Liver (tissue), 9 donors: ENCODE data around the gene CHRNA9. TPM values are rescaled to one million over a fixed set of nuclear protein-coding genes. Genes with fewer than 3 reads are reported as not detected.

Source experiments
- DNase-seq: peaks from one replicate; pipeline ENCODE4 v3.0.0-alpha.2; 2017; ENCODE audit warnings: low spot score
- H3K27ac ChIP-seq, 2 donors: one replicate each; pipeline ENCODE4 v1.7.0; 2013; ENCODE audit warnings: inconsistent platforms in 2 of 2, low read length in 2 of 2, control low read depth in 1 of 2, low read depth in 1 of 2, mild to moderate bottlenecking in 1 of 2
- H3K27me3 ChIP-seq, 4 donors: one replicate each; pipeline versions ENCODE4 v1.6.1 to v1.7.0; 2013; ENCODE audit warnings: low read length in 3 of 4, inconsistent platforms in 1 of 4, mild to moderate bottlenecking in 1 of 4, moderate library complexity in 1 of 4; ENCODE audit not compliant: control insufficient read depth in 4 of 4, insufficient read depth in 4 of 4
- H3K36me3 ChIP-seq, 4 donors: one replicate each; pipeline versions ENCODE4 v1.6.1 to v1.7.0; 2013; ENCODE audit warnings: low read length in 3 of 4, mild to moderate bottlenecking in 3 of 4, low read depth in 1 of 4, moderate library complexity in 1 of 4; ENCODE audit not compliant: control insufficient read depth in 4 of 4, insufficient read depth in 3 of 4
- H3K4me1 ChIP-seq, 4 donors: one replicate each; pipeline versions ENCODE4 v1.6.1 to v1.7.0; 2013; ENCODE audit warnings: low read length in 3 of 4, mild to moderate bottlenecking in 3 of 4, moderate library complexity in 1 of 4; ENCODE audit not compliant: control insufficient read depth in 4 of 4, insufficient read depth in 4 of 4
- H3K4me3 ChIP-seq, 3 donors: one replicate each; pipeline versions ENCODE4 v1.6.1 to v1.7.0; 2013; ENCODE audit warnings: low read length in 3 of 3, control low read depth in 1 of 3, low read depth in 1 of 3, mild to moderate bottlenecking in 1 of 3
- H3K9ac ChIP-seq, 2 donors: one replicate each; pipeline ENCODE4 v1.7.0; 2013; ENCODE audit warnings: low read length in 2 of 2, mild to moderate bottlenecking in 2 of 2, moderate library complexity in 2 of 2, control low read depth in 1 of 2, low read depth in 1 of 2
- H3K9me3 ChIP-seq, 4 donors: one replicate each; pipeline versions ENCODE4 v1.6.1 to v1.7.0; 2013; ENCODE audit warnings: low read length in 3 of 4; ENCODE audit not compliant: control insufficient read depth in 4 of 4
- ATF3 ChIP-seq: IDR thresholded peaks from 2 replicates; pipeline ENCODE4 v1.6.1; 2016; ENCODE audit warnings: antibody characterized with exemption
- EGR1 ChIP-seq, 2 donors: IDR thresholded peaks; 2 replicates each; pipeline ENCODE4 v1.6.1; 2016 to 2018; ENCODE audit warnings: antibody characterized with exemption in 2 of 2, low read depth in 2 of 2
- FOXA1 ChIP-seq: IDR thresholded peaks from 2 replicates; pipeline ENCODE4 v1.6.1; 2016; ENCODE audit warnings: antibody characterized with exemption
- FOXA2 ChIP-seq: IDR thresholded peaks from 2 replicates; pipeline ENCODE4 v1.6.1; 2016; ENCODE audit warnings: antibody characterized with exemption
- GABPA ChIP-seq, 2 donors: IDR thresholded peaks in 1 of 2; conservative IDR thresholded peaks in 1 of 2; 2 replicates each; pipeline ENCODE4 v1.6.1; 2016; ENCODE audit warnings: antibody characterized with exemption in 2 of 2, mild to moderate bottlenecking in 1 of 2, moderate library complexity in 1 of 2
- HNF4A ChIP-seq, 2 donors: conservative IDR thresholded peaks; 2 replicates each; pipeline ENCODE4 v1.6.1; 2016; ENCODE audit warnings: antibody characterized with exemption in 2 of 2, mild to moderate bottlenecking in 2 of 2
- HNF4G ChIP-seq: IDR thresholded peaks from 2 replicates; pipeline ENCODE4 v1.6.1; 2016; ENCODE audit warnings: antibody characterized with exemption
- JUND ChIP-seq, 2 donors: IDR thresholded peaks; 2 replicates each; pipeline ENCODE4 v1.6.1; 2016; ENCODE audit warnings: antibody characterized with exemption in 2 of 2
- MAX ChIP-seq: IDR thresholded peaks from 2 replicates; pipeline ENCODE4 v1.6.1; 2016; ENCODE audit warnings: antibody characterized with exemption
- NR2F2 ChIP-seq: IDR thresholded peaks from 2 replicates; pipeline ENCODE4 v1.6.1; 2016; ENCODE audit warnings: antibody characterized with exemption
- RAD21 ChIP-seq, 2 donors: IDR thresholded peaks; 2 replicates each; pipeline ENCODE4 v1.6.1; 2016; ENCODE audit warnings: antibody characterized with exemption in 2 of 2, mild to moderate bottlenecking in 2 of 2
- RXRA ChIP-seq, 2 donors: IDR thresholded peaks; 2 replicates each; pipeline ENCODE4 v1.6.1; 2017 to 2018; ENCODE audit warnings: antibody characterized with exemption in 2 of 2, mild to moderate bottlenecking in 1 of 2
- SP1 ChIP-seq: IDR thresholded peaks from 2 replicates; pipeline ENCODE4 v1.6.1; 2018; ENCODE audit warnings: antibody characterized with exemption, mild to moderate bottlenecking
- TAF1 ChIP-seq: conservative IDR thresholded peaks from 2 replicates; pipeline ENCODE4 v1.6.1; 2016; ENCODE audit warnings: antibody characterized with exemption, mild to moderate bottlenecking
- YY1 ChIP-seq: IDR thresholded peaks from 2 replicates; pipeline ENCODE4 v1.6.1; 2016; ENCODE audit warnings: antibody characterized with exemption, mild to moderate bottlenecking
- ZBTB33 ChIP-seq: IDR thresholded peaks from 2 replicates; pipeline ENCODE4 v1.6.1; 2016; ENCODE audit warnings: antibody characterized with exemption
- WGBS: extraction: QIAGEN DNeasy Blood & Tissue Kit; methylation state at CpG from one replicate; pipeline ENCODE4 v1.1.7; 2013; 5-methylcytosine and 5-hydroxymethylcytosine counted together
- polyA plus RNA-seq, 2 donors: library from polyadenylated mRNA; stranded (reverse) in 1 of 2; unstranded in 1 of 2; fragments of 200-250 nt in 1 of 2; fragments of >200 nt in 1 of 2; fragmentation: Nextera tagmentation in 1 of 2; extraction: Ambion mirVana in 1 of 2; gene quantifications; one replicate each; pipeline versions ENCODE4 v1.2.1 to v1.2.3, GENCODE V29; 2013 to 2015
- total RNA-seq, 2 donors: library from RNA; depleted of rRNA; stranded (reverse); fragments of >200 nt; gene quantifications; one replicate each; pipeline ENCODE4 v1.2.3, GENCODE V29; 2014
- TF ChIP-seq, protein P1 (sequence below): fragments of 150-350 bp; IDR thresholded peaks from 2 replicates; pipeline ENCODE4 v1.5.1; 2017; ENCODE audit warnings: improper control_type of control experiment, low read depth, low read length; ENCODE audit not compliant: missing input control
- TF ChIP-seq, protein P2 (sequence below): IDR thresholded peaks from 2 replicates; pipeline ENCODE4 v1.6.1; 2016; ENCODE audit warnings: antibody characterized with exemption, mild to moderate bottlenecking
- donor health status: healthy.
- donor health status: healthy.
- donor health status: healthy.
- donor health status: healthy.
- donor health status: healthy.

The CHRNA9 gene
- total and polyA plus RNA-seq, 4 donors, result not detected

GRCh38 chr4:40323866-40324265 lies 11.3 kb upstream of the CHRNA9 start:
- no peak for DNase-seq
- 91% methylated on average over 2 of the region's 2 CpGs for WGBS

More at GRCh38 chr4:40323866-40324265, 11.3 kb upstream of the CHRNA9 start:
- no peaks in the 10 kb centered on the region for H3K36me3 ChIP-seq
- TF ChIP-seq TAF1 (no peak), FOXA1 (no peak), GABPA (IDR thresholded peaks at IDR 0.05 in 1 of 2, conservative IDR thresholded peaks at IDR 0.05 in 1 of 2) (no peak), YY1 (no peak), ZBTB33 (no peak), NR2F2 (no peak), RXRA (IDR thresholded peaks at IDR 0.05) (no peak), ATF3 (no peak), HNF4G (no peak), RAD21 (IDR thresholded peaks at IDR 0.05) (no peak), EGR1 (IDR thresholded peaks at IDR 0.05; ENCODE audit: low read depth in 2 of 2) (no peak), SP1 (no peak), FOXA2 (no peak), HNF4A (conservative IDR thresholded peaks at IDR 0.05) (no peak), JUND (IDR thresholded peaks at IDR 0.05) (no peak), MAX (no peak)
- TF ChIP-seq, protein P1, sequence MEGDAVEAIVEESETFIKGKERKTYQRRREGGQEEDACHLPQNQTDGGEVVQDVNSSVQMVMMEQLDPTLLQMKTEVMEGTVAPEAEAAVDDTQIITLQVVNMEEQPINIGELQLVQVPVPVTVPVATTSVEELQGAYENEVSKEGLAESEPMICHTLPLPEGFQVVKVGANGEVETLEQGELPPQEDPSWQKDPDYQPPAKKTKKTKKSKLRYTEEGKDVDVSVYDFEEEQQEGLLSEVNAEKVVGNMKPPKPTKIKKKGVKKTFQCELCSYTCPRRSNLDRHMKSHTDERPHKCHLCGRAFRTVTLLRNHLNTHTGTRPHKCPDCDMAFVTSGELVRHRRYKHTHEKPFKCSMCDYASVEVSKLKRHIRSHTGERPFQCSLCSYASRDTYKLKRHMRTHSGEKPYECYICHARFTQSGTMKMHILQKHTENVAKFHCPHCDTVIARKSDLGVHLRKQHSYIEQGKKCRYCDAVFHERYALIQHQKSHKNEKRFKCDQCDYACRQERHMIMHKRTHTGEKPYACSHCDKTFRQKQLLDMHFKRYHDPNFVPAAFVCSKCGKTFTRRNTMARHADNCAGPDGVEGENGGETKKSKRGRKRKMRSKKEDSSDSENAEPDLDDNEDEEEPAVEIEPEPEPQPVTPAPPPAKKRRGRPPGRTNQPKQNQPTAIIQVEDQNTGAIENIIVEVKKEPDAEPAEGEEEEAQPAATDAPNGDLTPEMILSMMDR, result no peak
- TF ChIP-seq, protein P2, sequence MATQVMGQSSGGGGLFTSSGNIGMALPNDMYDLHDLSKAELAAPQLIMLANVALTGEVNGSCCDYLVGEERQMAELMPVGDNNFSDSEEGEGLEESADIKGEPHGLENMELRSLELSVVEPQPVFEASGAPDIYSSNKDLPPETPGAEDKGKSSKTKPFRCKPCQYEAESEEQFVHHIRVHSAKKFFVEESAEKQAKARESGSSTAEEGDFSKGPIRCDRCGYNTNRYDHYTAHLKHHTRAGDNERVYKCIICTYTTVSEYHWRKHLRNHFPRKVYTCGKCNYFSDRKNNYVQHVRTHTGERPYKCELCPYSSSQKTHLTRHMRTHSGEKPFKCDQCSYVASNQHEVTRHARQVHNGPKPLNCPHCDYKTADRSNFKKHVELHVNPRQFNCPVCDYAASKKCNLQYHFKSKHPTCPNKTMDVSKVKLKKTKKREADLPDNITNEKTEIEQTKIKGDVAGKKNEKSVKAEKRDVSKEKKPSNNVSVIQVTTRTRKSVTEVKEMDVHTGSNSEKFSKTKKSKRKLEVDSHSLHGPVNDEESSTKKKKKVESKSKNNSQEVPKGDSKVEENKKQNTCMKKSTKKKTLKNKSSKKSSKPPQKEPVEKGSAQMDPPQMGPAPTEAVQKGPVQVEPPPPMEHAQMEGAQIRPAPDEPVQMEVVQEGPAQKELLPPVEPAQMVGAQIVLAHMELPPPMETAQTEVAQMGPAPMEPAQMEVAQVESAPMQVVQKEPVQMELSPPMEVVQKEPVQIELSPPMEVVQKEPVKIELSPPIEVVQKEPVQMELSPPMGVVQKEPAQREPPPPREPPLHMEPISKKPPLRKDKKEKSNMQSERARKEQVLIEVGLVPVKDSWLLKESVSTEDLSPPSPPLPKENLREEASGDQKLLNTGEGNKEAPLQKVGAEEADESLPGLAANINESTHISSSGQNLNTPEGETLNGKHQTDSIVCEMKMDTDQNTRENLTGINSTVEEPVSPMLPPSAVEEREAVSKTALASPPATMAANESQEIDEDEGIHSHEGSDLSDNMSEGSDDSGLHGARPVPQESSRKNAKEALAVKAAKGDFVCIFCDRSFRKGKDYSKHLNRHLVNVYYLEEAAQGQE, result no peak
- no peaks in the 10 kb centered on the region for H3K9me3 ChIP-seq
- H3K4me1 ChIP-seq, result peaks cover 0 to 10% (median 2%) of the 10 kb centered on the region in 4 donors
- no peak overlapping the region for H3K4me3 ChIP-seq
- H3K27me3 ChIP-seq, result no peaks in the 10 kb centered on the region
- H3K27ac ChIP-seq, result no peak overlapping the region
- no peak overlapping the region for H3K9ac ChIP-seq
